GM18507 (cell line): ENCODE data around the gene SLC52A1.
A peak's percentile ranks its signal among the peaks of the same experiment; 100 is the strongest.
"Not testable (repeated sequence)": the region's sequence is repeated elsewhere in the genome, so short reads cannot be mapped to it uniquely, and the experiment has no call there.

ENCODE experiments used
- DNase-seq: peaks from one replicate; pipeline ENCODE4 v3.0.0; 2011; ENCODE audit warnings: low read depth; ENCODE audit not compliant: insufficient read length; ENCODE audit errors: extremely low spot score
- FAIRE-seq: peaks from 2 replicates; lab custom pipeline; 2011; peaks lifted over from hg19 to GRCh38; lab: Jason Lieb, UNC

The SLC52A1 gene

GRCh38 chr17:5033352-5034015 lies 1.7 kb downstream of the SLC52A1 start:
- DNase-seq (no peak), FAIRE-seq (no peak)

GRCh38 chr17:5032865-5033264 lies 2.4 kb downstream of the SLC52A1 start:
- no peak for FAIRE-seq
- no peak for DNase-seq

GRCh38 chr17:5031365-5032082 lies 3.7 kb downstream of the SLC52A1 start:
- DNase-seq (peak; percentile 70), FAIRE-seq (peak; percentile 93)

- not testable (repeated sequence) for FAIRE-seq, DNase-seq
Measured at GRCh38 chr17:5030168-5030567, 5.1 kb downstream of the SLC52A1 start.

- DNase-seq (no peak), FAIRE-seq (no peak)
Measured at GRCh38 chr17:5027916-5028315, 7.3 kb downstream of the SLC52A1 start.

GRCh38 chr17:5027299-5027698 lies 7.9 kb downstream of the SLC52A1 start:
- no peak for DNase-seq
- FAIRE-seq = no peak

GRCh38 chr17:5024604-5025003 lies 10.6 kb downstream of the SLC52A1 start:
- FAIRE-seq (no peak), DNase-seq (no peak)

- DNase-seq (no peak), FAIRE-seq (no peak)
Measured at GRCh38 chr17:5023588-5024147, 11.6 kb downstream of the SLC52A1 start.

- DNase-seq (no peak), FAIRE-seq (no peak)
Measured at GRCh38 chr17:5022171-5022711, 13.0 kb downstream of the SLC52A1 start.

- FAIRE-seq = no peak
Measured at GRCh38 chr17:5020502-5021023, 14.7 kb downstream of the SLC52A1 start.

GRCh38 chr17:5019475-5019956 lies 15.7 kb downstream of the SLC52A1 start:
- FAIRE-seq = no peak
- DNase-seq = no peak

More at GRCh38 chr17:5020502-5021023, 14.7 kb downstream of the SLC52A1 start:
- DNase-seq = no peak

GRCh38 chr17:5014357-5014756 lies 20.9 kb downstream of the SLC52A1 start:
- no peak for FAIRE-seq
- DNase-seq = no peak

- FAIRE-seq = peak; percentile 92
Measured at GRCh38 chr17:5011928-5012327, 23.3 kb downstream of the SLC52A1 start.

GRCh38 chr17:5003214-5003867 lies 31.9 kb downstream of the SLC52A1 start:
- DNase-seq (no peak), FAIRE-seq (no peak)

More at GRCh38 chr17:5011928-5012327, 23.3 kb downstream of the SLC52A1 start:
- no peak for DNase-seq

- no peak for DNase-seq
- FAIRE-seq = no peak
Measured at GRCh38 chr17:5002121-5002788, 33.0 kb downstream of the SLC52A1 start.

- FAIRE-seq = no peak
- DNase-seq = no peak
Measured at GRCh38 chr17:5000237-5000639, 35.0 kb downstream of the SLC52A1 start.

GRCh38 chr17:4999430-5000093 lies 35.7 kb downstream of the SLC52A1 start:
- FAIRE-seq (no peak), DNase-seq (no peak)

GRCh38 chr17:4998732-4999429 lies 36.3 kb downstream of the SLC52A1 start:
- no peak for DNase-seq
- FAIRE-seq = peak; percentile 88
